Heart right ventricle (tissue), 16 donors: ENCODE data around the gene TSPAN11. TPM values are rescaled to one million over a fixed set of nuclear protein-coding genes. Genes with fewer than 3 reads are reported as not detected.

ENCODE experiments used
- ATAC-seq, 8 donors: fragments of 200-7000 bp; cut with Tn5 transposase; one replicate each; pipeline ENCODE4 v1.9.1; 2020; ENCODE audit warnings: mild to moderate bottlenecking in 8 of 8, moderate library complexity in 8 of 8, moderate number of reproducible peaks in 1 of 8
- DNase-seq, 2 donors: peaks; one replicate each; pipeline ENCODE4 v3.0.0-alpha.2; 2020
- H3K27ac ChIP-seq, 10 donors: fragments of 200-600 bp; sonication (generic) in 2 of 10; one replicate each; pipeline versions ENCODE4 v1.5.0 to v1.8.0; 2020 to 2022; ENCODE audit warnings: mild to moderate bottlenecking in 3 of 10
- H3K27me3 ChIP-seq, 7 donors: fragments of 200-600 bp; one replicate each; pipeline ENCODE4 v1.8.0; 2021 to 2022; ENCODE audit warnings: mild to moderate bottlenecking in 2 of 7
- H3K36me3 ChIP-seq, 9 donors: fragments of 200-600 bp; sonication (generic) in 1 of 9; one replicate each; pipeline versions ENCODE4 v1.5.0 to v1.8.0; 2020 to 2022; ENCODE audit warnings: mild to moderate bottlenecking in 2 of 9
- H3K4me1 ChIP-seq, 9 donors: fragments of 200-600 bp; sonication (generic) in 1 of 9; one replicate each; pipeline versions ENCODE4 v1.5.0 to v1.8.0; 2020 to 2022; ENCODE audit warnings: mild to moderate bottlenecking in 4 of 9
- H3K4me3 ChIP-seq, 10 donors: fragments of 200-600 bp; sonication (generic) in 2 of 10; one replicate each; pipeline versions ENCODE4 v1.5.0 to v1.8.0; 2020 to 2022; ENCODE audit warnings: mild to moderate bottlenecking in 7 of 10, moderate library complexity in 2 of 10
- H3K9me3 ChIP-seq, 11 donors: fragments of 200-600 bp in 10 of 11; sonication (generic) in 2 of 11; one replicate each; pipeline versions ENCODE4 v1.5.0 to v1.8.0; 2013 to 2022; ENCODE audit warnings: mild to moderate bottlenecking in 2 of 11, control low read depth in 1 of 11, moderate library complexity in 1 of 11
- WGBS, 2 donors: extraction: QIAGEN DNeasy Blood & Tissue Kit; methylation state at CpG; one replicate each; pipeline ENCODE4 v1.1.7; 2013; ENCODE audit warnings: inconsistent platforms in 1 of 2; 5-methylcytosine and 5-hydroxymethylcytosine counted together
- intact Hi-C, 10 donors: fragments of 100-400 bp; cut with DNase I; formaldehyde crosslinking; loops; one replicate each; pipeline versions ENCODE4 v1.11.1 to v1.14.2; 2022
- polyA plus RNA-seq, 2 donors: library from polyadenylated mRNA; stranded (reverse); fragments of 200-250 nt; gene quantifications; one replicate each; pipeline ENCODE4 v1.2.3, GENCODE V29; 2013
- total RNA-seq, 10 donors: library from RNA; stranded (reverse); fragmentation: NEBNext Ultra II Directional in 3 of 10; extraction: Animal tissue kit (Norgen Biotek cat#: 25700) in 3 of 10; gene quantifications; one replicate each; pipeline versions ENCODE4 v1.2.1 to v1.2.4, GENCODE V29; 2021 to 2023
- TF ChIP-seq, protein P1 (sequence below), 9 donors: fragments of 200-600 bp; sonication (generic) in 2 of 9; IDR thresholded peaks; one replicate each; pipeline versions ENCODE4 v1.5.0 to v1.8.0; 2021 to 2022; ENCODE audit warnings: antibody characterized with exemption in 9 of 9, mild to moderate bottlenecking in 5 of 9, moderate library complexity in 1 of 9
- donor health status: Arrhythmogenic right ventricular cardiomyopathy.
- donor health status: ischemic (EF 13 %, LVEDD 7.1; RV severe dilation, severe dysfunction).
- donor health status: healthy with polysubstance abuse.
- donor health status: DM: no; HTN: yes; CAD: no.
- donor health status: DM: no; HTN: no; CAD: no.
- donor health status: ischemic (EF 25% LVEDD 6.9; RV normal size, moderate dysfunction).
- donor health status: ischemic (EF 25% LVEDD 5.7; RV mildly dilated, moderate dysfunction).
- donor health status: healthy.
- donor health status: DM: yes; HTN: yes; CAD: no.
- donor health status: Ischemic cardiomyopathy.
- donor health status: ischemic (EF 35%, LVEDD 5.7; RV mildly dilated, moderate dysfunction).
- donor health status: nonischemic (EF 11% LVEDD 7.7; RV severe dilation, severe dysfunction).
- donor health status: DM: yes; HTN: yes; CAD: no.
- donor health status: PGD.
- donor health status: ischemic (EF 29% LVEDD 5.4; RV normal size, mild dysfunction).
- donor health status: nonischemic (EF 23%, LVEDD 6.1; RV moderate dilation, normal function).

Gene TSPAN11
- total and polyA plus RNA-seq, 12 donors, result 0.60 to 2.9 (median 0.94) TPM

DNA sequence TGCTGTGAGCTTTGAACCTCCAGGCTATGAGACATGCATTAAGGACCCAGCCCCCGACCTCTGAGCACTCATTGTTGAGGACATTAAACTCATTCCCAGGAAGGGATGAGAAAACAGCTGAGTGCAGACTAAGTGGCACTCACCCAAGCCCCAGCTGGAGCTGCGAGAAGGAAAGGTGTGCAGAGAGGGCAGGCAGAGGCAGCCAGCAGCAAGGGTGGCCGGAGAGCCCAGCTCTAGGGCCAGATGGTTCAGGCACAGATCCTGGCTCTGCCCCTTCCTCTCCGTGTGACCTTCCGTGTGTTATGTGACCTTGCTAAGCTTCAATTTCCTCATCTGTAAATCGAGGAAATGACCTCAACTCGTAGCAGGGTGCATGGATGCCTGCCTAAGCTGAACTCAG lies 3.7 kb downstream of the TSPAN11 start:
- Histone ChIP-seq H3K36me3 (no peaks in the 10 kb centered on the region), H3K4me1 (peaks cover 0 to 22% (median 5%) of the 10 kb centered on the region in 9 donors), H3K27me3 (peaks cover 0 to 33% (median 21%) of the 10 kb centered on the region in 7 donors), H3K9me3 (no peaks in the 10 kb centered on the region), H3K4me3 (no peak overlapping the region), H3K27ac (no peak overlapping the region)
- WGBS, 2 donors, result 55 to 57% methylated on average over 7 of the region's 7 CpGs
- ATAC-seq, result peak in 1 of 8 donors; percentile 19
- no peak for DNase-seq
- intact Hi-C loops, result no loop called here
- TF ChIP-seq, protein P1, sequence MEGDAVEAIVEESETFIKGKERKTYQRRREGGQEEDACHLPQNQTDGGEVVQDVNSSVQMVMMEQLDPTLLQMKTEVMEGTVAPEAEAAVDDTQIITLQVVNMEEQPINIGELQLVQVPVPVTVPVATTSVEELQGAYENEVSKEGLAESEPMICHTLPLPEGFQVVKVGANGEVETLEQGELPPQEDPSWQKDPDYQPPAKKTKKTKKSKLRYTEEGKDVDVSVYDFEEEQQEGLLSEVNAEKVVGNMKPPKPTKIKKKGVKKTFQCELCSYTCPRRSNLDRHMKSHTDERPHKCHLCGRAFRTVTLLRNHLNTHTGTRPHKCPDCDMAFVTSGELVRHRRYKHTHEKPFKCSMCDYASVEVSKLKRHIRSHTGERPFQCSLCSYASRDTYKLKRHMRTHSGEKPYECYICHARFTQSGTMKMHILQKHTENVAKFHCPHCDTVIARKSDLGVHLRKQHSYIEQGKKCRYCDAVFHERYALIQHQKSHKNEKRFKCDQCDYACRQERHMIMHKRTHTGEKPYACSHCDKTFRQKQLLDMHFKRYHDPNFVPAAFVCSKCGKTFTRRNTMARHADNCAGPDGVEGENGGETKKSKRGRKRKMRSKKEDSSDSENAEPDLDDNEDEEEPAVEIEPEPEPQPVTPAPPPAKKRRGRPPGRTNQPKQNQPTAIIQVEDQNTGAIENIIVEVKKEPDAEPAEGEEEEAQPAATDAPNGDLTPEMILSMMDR (IDR thresholded peaks at IDR 0.05), result no peak

DNA sequence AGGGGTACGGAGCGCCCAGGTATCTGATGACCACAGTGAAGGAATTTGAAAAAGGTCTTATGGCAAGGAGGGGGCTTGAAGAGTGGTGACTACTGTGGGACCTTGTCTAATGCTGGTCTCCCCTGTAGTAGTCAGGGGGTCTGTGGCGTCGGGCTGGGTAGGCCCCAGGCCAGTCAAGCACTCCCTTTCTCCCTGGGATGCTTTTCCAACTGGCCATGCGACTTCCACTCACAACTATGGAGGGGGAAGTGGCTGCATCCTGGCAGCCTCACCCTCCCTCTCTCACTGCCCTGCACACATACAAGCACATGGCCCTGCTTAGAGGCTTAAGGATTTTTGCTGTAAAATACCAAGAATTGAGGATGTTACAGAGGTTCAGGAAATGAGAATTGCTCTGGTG lies 4.1 kb downstream of the TSPAN11 start:
- no peaks in the 10 kb centered on the region for H3K9me3 ChIP-seq
- no peak overlapping the region for H3K4me3 ChIP-seq
- intact Hi-C loops, result no loop called here
- no peak for DNase-seq
- no peaks in the 10 kb centered on the region for H3K36me3 ChIP-seq
- peaks cover 0 to 22% (median 5%) of the 10 kb centered on the region in 9 donors for H3K4me1 ChIP-seq
- 70 to 73% methylated on average over 5 of the region's 5 CpGs for WGBS, 2 donors
- no peak overlapping the region for H3K27ac ChIP-seq
- TF ChIP-seq, protein P1 (IDR thresholded peaks at IDR 0.05), result no peak
- peak in 2 of 8 donors; percentile 7 to 20 for ATAC-seq
- peaks cover 0 to 29% (median 17%) of the 10 kb centered on the region in 7 donors for H3K27me3 ChIP-seq

DNA sequence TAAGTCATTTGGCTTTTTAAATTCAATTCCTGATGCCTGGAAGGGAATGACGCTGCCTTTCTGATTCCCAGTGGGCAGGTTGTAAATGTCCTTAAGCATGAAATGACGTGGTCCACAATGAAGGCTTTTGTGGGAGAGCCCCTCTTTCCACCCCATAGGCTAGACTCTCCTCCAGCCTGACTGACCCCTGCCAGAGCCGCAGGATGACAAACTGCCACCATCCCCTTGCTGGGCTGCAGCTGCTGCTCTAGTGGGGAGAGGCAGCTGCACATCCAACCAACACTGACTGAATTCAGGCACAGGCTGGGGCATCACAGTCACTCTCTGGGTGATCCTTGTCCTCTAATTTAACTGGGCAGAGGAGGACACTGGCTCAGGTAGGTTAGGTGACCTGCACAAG lies 6.3 kb downstream of the TSPAN11 start:
- ATAC-seq, result no peak
- intact Hi-C loops, result no loop called here
- WGBS, 2 donors, result 83 to 88% methylated on average over 3 of the region's 3 CpGs
- Histone ChIP-seq H3K4me3 (no peak overlapping the region), H3K36me3 (no peaks in the 10 kb centered on the region), H3K4me1 (peaks cover 0 to 8% (median 0%) of the 10 kb centered on the region in 9 donors), H3K27me3 (peaks cover 0 to 7% (median 0%) of the 10 kb centered on the region in 7 donors), H3K27ac (no peak overlapping the region), H3K9me3 (no peaks in the 10 kb centered on the region)
- TF ChIP-seq, protein P1 (IDR thresholded peaks at IDR 0.05), result no peak
- DNase-seq, result no peak

DNA sequence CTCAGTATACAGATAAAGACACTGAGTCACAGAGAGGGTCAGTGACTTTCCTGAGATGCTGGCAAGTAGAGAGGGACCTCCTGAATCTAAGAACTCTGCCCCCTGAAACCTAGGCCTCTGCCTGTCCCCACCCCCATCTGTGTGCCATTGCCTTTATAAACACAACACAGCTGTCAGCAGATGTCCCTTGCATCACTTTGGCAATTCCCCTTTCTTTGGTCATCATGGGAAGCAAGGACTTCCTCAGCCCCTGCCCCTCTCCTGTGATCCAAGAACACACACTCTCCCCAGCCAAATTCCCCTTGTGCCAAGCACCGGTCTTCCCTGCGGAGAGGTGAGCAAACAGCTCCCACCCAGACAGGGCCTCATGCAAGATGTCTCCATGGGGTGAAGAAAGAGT lies 8.3 kb downstream of the TSPAN11 start:
- no peaks in the 10 kb centered on the region for H3K36me3 ChIP-seq
- no peak for DNase-seq
- intact Hi-C loops, result no loop called here
- WGBS, 2 donors, result 89 to 94% methylated on average over 2 of the region's 2 CpGs
- H3K27ac ChIP-seq, result no peak overlapping the region
- H3K4me1 ChIP-seq, result no peaks in the 10 kb centered on the region
- no peak for ATAC-seq
- TF ChIP-seq, protein P1 (IDR thresholded peaks at IDR 0.05), result no peak
- no peak overlapping the region for H3K4me3 ChIP-seq
- no peaks in the 10 kb centered on the region for H3K9me3 ChIP-seq
- peaks cover 0 to 3% (median 0%) of the 10 kb centered on the region in 7 donors for H3K27me3 ChIP-seq
